GM20431 (cell line): ENCODE results near the gene TCEAL8.

ENCODE experiments used
- in situ Hi-C: fragments of 300-500 bp; cut with MseI, MboI; formaldehyde crosslinking; loops from one replicate; pipeline ENCODE4 v1.15.0; 2020; ENCODE audit warnings: low sequenced_read_pairs; ENCODE audit not compliant: unreplicated experiment

Gene TCEAL8

DNA sequence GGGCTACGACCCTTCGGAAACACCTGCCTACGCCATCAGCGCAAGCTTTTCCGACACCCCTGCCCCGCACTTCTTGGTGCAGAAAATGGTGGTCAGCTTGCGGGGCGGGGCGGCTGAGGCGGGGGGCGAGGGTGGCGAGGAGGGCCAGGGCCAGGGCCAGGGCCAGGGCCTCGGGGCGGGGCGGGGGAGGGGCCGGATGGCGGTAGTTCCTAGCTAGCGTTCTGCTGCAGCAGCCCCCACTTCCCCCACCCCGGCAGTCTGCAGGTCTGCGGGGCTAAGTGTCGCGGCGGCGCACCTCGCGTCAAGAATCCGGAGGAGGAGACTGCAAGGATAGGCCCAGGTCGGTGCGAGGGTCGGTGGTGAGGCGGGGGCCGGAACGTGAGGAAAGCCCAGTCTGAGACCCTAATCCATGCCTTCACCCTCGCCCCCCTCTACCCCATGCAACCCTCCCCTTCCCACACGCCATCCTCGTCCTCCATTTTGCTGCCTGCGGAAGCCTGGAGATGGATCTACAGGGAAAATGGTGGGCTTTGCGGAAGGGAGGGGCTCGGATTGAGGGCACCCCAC is 39.4 kb downstream of the TCEAL8 start:
- in situ Hi-C loops = no loop called here

DNA sequence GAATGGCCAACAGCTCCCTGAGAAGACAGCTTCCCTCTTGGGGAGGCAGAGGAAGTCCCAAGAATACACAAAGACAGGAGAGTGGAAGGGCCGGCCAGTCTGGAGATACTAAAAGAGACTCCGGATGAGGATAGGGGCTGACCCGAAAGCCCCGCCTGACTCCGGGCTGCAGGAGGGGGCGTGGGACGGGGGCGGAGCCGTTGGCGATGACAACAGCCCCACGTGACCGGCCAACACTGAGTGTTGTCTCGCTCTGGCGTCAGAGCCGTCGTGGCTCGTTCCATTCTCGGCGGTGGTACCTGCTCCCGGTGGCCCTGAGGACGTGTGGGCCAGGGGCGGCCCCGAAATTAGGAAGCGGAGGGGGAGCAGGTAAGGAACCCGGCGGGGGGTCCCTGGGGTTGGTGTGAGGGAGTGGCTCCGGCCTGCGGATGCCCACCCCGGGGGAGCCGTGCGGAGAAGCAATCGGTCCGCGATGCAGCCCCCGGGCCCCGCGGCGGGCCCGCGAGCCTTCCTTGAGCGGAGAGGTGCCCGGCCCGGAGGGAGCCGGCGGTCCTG is 40.0 kb downstream of the TCEAL8 start, which contains the start of gene BEX4:
TSS of gene BEX4 (plus strand) at position 239 of the 555 bp plus-strand sequence. CDS start 1,046 bp downstream, outside the sequence.
- in situ Hi-C loops = no loop called here

DNA sequence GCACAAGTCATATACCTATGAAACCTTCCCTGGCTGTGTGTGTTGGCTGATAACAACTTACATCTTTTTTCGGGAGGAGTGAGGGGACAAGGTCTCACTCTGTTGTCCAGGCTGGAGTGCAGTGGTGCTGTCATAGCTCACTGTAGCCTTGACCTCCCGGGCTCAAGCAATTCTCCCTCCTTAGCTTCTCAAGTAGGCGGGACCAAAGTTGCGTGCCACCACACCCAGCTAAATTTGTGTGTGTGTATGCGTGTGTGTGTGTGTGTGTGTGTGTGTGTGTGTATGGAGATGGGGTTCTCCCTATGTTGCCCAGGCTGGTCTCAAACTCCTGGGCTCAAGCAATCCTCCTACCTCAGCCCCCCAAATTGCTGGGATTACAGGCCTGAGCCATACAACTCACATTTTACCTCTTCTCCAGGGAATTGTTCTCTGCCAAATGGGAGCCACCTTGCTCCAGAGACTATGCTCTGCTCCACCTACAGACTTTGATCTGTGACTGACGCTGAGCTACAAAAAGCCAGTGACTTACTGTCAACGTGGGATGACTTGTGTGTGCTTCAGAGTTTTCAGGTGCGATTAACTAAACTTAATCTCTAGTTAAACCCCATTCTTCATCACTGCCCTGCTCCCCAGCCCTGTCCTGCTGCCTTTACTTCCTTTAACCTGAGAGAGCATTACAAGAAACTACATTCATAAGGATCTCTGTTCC is 42.1 kb downstream of the TCEAL8 start:
- in situ Hi-C loops = no loop called here

GRCh38 chrX:103211012-103211715 is 43.8 kb downstream of the TCEAL8 start:
- in situ Hi-C loops = no loop called here

DNA sequence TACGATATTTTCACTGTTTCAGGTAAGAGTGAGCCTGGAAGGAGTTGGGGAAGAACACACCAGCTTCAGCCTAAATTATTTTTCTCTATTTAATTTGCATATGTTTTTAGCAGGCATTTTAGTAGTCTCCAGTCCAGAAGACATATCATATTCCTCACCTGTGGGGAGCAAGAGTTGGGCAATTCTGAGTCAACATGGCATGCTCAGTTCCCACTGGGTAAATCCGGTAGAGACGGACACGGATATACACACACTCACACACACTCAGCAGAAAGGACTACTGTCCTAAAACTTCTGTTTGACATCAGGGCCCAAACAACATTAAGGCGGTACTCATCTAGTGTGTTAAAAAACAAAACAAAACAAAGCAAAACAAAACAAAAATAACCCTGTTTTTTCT is 44.9 kb downstream of the TCEAL8 start:
- in situ Hi-C loops = no loop called here
